Measurements from ENCODE around the gene ZNF688.
"Not testable (repeated sequence)": the region's sequence is repeated elsewhere in the genome, so short reads cannot be mapped to it uniquely, and the experiment has no call there.

The ZNF688 gene

DNA sequence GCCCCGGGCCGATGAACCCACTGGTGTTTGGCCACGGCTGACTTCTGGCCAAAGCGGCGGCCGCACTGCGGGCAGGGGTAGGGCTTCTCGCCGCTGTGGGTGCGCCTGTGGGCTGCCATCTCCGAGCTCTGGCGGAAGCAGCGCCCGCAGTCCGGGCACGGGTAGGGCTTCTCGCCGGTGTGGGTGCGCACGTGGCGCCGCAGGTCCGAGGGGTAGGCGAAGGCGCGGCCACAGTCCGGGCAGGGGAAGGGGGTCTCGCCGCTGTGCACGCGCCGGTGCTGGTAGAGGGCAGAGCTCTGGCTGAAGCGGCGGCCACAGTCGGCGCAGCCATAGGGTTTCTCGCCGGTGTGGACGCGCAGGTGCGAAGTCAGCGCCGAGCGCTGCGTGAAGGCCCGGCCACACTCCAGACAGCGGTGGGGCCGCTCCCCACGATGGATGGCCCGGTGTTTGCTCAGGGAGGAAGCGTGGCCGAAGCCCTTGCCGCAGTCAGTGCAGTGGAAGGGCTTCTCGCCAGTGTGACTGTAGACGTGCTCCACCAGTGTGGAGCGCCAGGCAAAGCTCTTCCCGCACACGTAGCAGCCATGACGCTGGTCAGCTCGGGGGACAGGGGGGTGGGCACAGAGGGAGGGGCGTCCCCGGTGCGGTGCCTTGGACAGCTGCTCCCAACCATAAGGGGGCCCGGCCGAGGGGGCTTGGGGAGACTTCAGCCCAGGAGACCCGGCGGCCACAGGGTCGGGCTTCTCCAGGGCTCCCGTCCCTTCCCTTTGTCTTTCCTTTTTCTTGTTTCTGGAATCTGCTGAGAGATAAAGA lies 16.0 kb downstream of the ZNF688 start:
- no peak for DNase-seq

- DNase-seq, result no peak
Observed at GRCh38 chr16:30554557-30555314, 16.8 kb downstream of the ZNF688 start.

DNA sequence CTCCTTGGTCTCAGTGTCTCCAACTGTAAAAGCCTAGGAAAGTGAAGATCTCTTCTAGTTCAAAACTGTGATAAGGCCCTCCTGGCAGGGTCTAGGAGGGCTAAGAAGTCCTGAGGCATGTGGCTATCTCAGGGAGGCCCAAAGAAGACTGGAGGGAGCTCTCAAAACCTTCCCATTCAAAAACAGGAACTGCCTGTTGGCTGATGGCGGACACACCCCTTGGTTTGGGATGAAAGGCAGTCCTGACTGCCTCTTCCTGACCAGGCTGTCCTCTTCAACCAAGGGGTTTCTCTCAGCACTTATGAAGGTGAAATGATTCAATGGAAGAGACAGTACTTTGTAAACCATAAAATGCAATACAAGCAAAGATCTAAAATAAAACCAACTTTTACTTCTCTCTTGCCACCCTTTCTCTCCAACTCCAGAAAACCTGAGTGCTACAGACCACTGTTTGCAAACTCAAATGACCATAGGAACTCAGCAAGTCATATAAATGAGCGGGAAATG lies 18.1 kb downstream of the ZNF688 start:
- no peak for DNase-seq

DNA sequence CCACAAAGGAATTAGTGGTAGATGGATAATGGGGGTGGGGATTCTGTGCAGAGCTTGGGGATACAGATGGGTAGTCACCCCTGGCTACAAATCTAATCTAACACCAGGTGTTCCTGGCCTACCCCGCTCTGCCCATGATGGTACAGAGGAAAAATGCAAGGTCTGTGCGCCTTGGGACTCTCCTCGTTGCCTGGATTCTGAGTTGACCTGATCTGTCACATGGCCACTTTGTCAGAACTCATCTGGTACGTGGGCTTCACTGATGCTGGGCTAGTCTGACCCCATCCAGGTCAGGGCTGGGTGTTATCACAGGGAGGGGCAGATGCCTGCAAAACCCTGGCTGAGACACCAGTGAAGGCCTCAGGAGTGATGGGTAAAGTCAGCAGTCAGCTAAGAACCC lies 18.6 kb downstream of the ZNF688 start:
- DNase-seq, result no peak

- DNase-seq, result no peak
Observed at GRCh38 chr16:30551781-30552180, 19.7 kb downstream of the ZNF688 start.

DNA sequence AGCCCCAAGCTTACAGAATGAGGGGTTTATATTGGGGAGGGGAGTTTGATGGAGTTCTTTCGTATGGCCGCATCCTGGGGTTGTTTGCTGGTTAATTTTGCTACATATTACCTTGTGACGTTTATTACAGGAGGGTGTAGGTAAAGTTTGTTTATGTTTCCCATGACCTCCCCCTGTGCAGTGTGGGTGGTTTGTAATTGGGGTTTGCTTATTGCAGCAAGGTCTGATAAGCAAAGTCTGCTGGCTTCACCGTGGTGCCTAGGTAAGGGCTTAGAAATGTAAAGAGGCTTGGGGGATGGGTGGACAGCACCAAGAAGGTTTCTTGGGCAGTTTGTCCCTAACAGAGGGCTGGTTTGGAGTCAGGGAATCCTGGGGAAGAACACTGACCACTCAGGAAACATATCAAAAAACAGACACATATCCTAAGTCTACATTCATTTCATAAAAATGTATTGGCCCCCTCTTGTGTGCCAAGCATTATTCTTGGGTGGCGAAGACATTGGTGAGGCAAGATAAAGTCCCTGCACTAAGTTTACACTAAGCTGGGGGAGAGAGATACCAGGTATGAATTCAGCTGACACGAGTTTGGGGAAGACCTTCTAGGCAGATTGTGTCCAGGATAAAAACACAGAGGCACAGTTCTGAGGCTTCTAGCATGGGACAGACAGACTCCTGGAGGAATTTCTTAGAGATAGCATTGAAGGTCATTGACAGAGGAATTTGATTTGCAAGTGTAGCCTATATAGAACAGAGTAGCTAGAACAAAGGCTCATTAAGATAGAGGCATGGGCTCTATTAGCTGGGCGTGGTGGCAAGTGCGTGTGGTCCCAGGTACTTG lies 22.9 kb downstream of the ZNF688 start:
- no peak for DNase-seq

DNA sequence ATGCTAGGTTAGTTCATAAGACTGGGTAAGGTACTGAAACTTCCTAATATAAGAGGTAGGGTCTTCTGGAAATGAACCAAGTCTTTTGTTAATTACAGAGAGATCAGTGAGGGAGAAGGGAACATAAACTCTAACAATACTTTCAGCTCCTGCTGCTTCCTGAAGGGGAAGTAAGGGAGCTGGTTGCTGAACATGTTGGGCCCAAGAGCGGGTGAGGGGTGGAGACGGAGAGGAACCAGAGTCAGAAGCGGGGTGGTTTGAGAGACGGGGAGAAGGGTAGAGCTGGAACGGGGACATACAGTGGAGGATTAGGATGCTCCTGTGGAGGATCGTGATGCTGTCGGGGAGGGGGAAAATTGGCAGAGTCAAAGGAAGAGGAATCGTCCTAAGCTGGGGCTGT lies 25.4 kb downstream of the ZNF688 start:
- DNase-seq, result no peak

DNA sequence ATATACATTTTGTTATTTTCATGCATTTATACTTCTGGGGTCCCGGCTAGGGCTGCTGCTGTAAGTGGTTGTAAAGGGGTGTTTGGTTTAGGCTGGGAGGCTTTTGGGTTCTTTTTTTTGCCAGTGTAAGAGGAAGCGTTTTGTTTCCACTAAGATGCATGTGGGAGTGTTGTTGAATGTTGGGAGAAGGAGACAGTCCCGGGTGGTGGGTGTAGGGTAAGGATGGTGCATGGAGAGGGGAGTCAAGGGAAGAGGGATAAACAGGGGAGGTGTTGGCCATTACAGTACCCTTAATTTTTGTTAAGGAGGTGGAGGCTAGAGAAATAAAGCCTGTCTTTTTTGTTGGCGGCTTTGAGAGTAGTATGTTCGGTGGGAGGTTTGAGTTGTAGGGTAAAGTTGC lies 28.4 kb downstream of the ZNF688 start:
- DNase-seq, result no peak

GRCh38 chr16:30541502-30542329 lies 29.8 kb downstream of the ZNF688 start:
- no peak for DNase-seq

DNA sequence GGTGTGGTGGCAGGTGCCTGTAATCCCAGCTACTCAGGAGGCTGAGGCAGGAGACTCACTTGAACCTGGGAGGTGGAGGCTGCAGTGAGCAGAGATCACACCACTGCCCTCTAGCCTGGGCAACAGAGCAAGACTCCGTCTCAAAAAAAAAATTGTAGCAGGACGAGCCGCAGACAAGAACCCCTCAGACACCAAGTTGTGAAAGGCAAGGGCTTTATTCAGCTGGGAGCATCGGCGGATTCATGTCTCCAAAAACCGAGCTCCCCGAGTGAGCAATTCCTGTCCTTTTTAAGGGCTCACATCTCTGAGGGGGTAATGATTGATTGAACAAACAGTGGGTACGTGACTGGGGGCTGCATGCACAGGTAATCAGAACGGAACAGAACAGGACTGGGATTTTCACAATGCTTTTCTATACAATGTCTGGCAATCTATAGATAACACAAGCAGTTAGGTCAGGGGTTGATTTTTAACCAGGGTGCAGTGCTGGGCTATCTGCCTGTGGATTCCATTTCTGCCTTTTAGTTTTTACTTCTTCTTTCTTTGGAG lies 30.5 kb downstream of the ZNF688 start:
- not testable (repeated sequence) for DNase-seq

DNA sequence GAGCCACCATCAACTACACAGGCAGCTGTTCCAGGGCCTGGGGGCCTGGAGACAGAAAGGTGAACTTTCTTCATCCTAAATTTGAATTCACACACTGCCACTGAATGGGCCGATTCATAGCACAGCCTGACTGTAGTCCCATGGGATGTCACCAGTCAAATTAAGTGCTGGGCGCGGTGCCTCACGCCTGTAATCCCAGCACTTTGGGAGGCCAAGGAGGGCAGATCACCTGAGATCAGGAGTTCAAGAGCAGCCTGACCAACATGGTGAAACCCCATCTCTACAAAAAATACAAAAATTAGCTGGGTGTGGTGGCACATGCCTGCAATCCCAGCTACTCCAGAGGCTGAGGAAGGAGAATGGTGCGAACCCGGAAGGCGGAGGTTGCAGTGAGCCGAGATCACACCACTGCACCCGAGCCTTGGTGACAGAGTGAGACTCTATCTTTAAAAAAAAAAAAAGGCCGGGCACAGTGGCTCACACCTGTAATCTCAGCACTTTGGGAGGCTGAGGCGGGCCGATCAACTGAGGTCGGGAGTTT lies 31.5 kb downstream of the ZNF688 start:
- DNase-seq, result not testable (repeated sequence)

DNA sequence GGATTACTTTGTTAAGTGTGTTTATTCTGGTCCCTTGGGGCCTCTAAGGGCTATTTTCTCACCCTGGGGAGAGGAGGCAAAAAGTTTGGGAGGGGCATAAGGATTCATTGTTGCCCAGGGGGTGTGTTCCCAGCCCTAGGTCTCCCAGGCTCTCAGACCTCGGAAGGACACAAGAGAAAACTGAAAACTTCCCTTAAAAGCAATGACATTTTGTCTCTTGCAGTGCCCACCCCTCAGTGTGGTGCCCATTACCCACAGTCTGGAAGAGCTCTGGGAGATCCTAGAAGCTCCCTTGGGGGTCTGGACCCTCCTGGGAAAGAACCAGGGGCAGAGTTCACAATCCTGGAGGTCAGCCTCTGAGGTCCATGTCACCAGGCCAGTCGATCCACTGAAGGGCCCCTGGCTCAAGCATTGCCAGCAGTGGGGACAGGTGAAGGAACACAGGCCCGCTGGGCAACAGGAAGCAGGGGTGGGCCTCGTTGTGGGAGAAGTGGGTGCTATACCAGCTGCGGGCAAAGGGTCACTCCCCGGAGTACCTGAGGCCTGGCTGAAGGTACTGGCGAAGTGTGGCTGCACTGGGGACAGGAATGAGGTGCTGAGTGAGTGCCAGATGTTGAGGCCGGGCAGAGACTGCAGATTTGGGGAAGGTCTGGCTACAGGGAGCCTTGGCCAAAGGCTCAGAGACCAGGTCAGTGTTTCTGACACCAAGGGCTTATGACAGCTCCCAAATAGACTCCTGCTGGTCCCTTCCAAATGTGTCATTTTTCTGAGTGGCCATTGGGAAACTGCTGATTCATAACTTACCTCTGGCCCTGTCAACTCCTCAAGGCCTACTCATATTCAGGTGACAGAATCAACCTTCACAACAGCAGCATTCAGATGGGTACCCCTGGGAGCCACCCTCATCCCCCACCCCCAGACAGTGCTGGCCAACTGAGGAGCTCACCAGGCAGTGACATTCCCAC lies 32.2 kb downstream of the ZNF688 start:
- no peak for DNase-seq

DNA sequence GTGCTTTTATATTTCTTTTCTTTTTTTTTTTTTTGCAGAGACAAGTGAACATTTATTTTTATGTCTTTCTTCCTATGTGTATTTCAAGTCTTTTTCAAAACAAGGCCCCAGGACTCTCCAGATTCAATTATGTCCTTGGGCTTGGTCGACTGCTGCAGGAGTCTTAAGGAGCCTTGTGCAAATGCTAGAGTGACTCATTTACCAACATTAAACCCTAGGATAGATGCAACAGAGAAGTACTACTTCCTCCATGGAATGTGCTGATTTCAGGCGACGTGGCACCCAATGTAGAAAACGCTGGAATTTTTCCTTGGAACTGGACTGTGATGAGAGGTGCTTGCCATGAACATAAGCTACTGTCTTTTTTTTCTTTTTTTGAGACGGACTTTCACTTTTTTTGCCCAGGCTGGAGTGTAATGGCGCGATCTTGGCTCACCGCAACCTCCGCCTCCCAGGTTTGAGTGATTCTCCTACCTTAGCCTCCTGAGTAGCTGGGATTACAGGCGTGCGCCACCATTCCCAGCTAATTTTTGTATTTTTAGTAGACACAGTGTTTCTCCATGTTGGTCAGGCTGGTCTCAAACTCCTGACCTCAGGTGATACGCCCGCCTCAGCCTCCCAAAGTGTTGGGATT lies 35.0 kb downstream of the ZNF688 start:
- not testable (repeated sequence) for DNase-seq

- no peak for DNase-seq
Observed at GRCh38 chr16:30535777-30536190, 35.7 kb downstream of the ZNF688 start.

DNA sequence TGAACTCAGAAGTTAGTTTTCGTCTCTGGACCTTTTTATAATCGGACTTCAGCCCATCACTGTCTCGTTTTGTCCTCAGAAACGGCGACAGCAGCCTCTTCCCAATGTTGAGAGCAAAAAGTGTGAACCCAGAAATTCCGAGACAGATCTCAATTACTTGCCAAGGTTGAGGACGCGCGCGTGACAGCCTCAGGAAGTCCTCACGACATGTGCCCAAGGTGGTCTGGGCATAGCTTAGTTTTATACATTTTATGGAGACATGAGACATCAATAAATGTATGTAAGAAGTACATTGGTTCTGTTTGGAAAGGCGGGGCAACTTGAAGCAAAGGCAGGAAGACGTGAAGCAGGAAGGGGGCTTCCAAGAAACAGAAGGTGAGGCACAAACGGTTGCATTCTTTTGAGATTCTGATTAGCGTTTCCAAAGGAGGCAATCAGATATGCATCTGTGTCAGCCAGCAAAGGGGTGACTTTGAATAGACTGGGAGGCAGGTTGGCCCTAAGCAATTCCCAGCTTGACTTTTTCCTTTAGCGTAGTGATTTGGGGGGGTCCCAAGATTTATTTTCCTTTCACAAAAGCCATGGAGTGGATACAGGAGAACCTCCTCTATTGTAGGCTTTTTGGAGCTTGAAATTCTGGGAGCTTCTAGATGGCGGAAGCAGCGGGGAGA lies 36.3 kb downstream of the ZNF688 start:
- no peak for DNase-seq

DNA sequence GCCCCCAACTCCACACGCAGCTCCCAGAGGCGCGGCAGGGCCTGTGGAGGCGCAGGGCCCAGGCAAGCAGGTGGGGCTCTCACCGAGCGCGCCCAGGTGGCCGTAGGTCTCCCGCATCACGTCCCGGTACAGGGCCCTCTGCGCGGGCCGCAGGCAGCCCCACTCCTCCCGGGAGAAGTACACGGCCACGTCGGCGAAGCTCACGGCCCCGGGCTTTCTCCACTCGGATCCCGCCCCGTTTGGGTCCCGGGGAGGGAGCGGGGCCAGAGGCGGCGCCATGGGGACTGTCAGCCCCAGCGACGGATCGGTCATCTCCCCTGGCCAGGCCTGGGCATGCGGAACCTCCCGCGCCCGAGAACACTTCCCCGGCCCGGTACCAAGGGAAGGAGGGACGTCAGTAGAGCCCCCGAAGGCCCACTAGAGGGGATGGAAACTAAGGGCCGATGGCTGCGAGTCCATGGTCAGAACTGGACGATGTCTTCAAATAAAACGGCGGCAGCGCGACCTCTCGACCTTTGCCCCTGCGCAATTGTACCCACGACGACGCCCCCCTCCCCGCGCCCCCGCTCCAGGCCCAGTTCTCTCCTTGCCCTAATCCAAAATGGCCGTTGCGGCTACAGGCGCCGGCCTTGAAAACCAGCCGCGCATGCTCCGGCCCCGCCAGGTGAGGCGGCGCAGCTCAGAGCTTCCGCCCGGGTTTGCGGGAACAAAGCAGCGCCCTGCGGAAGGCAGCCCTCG lies 37.0 kb downstream of the ZNF688 start, which contains the start of gene ZNF747:
ZNF747 (minus strand) TSS at position 491 of the 738 bp plus-strand sequence; CDS start at position 312, 179 bp downstream.
- DNase-seq, result peak; percentile 77

GRCh38 chr16:30533748-30534367 lies 37.7 kb downstream of the ZNF688 start:
- DNase-seq, result no peak

GRCh38 chr16:30533146-30533522 lies 38.4 kb downstream of the ZNF688 start:
- DNase-seq, result no peak
